Putamen (tissue), 1 donor: Measurements from ENCODE around the gene TUNAR.

Source experiments
- DNase-seq: peaks from one replicate; pipeline ENCODE4 v3.0.0-alpha.2; 2016; ENCODE audit warnings: low spot score

Gene TUNAR

GRCh38 chr14:95876761-95877538 lies at the start of gene TUNAR:
Gene TUNAR, plus strand, starts transcription at chr14:95876832.
- no peak for DNase-seq

- no peak for DNase-seq
Observed at GRCh38 chr14:95828649-95829265, 47.9 kb upstream of the TUNAR start.

GRCh38 chr14:95829321-95829720 lies 47.3 kb upstream of the TUNAR start:
- DNase-seq: no peak

- DNase-seq: no peak
Observed at GRCh38 chr14:95830386-95830785, 46.2 kb upstream of the TUNAR start.

- DNase-seq: no peak
Observed at GRCh38 chr14:95831041-95831440, 45.6 kb upstream of the TUNAR start.

- DNase-seq: no peak
Observed at GRCh38 chr14:95831468-95831867, 45.2 kb upstream of the TUNAR start.

GRCh38 chr14:95832012-95832411 lies 44.6 kb upstream of the TUNAR start:
- DNase-seq: no peak

GRCh38 chr14:95833429-95833828 lies 43.2 kb upstream of the TUNAR start:
- DNase-seq: peak; percentile 30

GRCh38 chr14:95834496-95834895 lies 42.1 kb upstream of the TUNAR start:
- DNase-seq: no peak

GRCh38 chr14:95835121-95835730 lies 41.4 kb upstream of the TUNAR start:
- DNase-seq: no peak

GRCh38 chr14:95838862-95839261 lies 37.8 kb upstream of the TUNAR start:
- no peak for DNase-seq

GRCh38 chr14:95840094-95840700 lies 36.4 kb upstream of the TUNAR start:
- no peak for DNase-seq

GRCh38 chr14:95841668-95842067 lies 35.0 kb upstream of the TUNAR start:
- DNase-seq: no peak

GRCh38 chr14:95849761-95850160 lies 26.9 kb upstream of the TUNAR start:
- no peak for DNase-seq

- DNase-seq: no peak
Observed at GRCh38 chr14:95850429-95850828, 26.2 kb upstream of the TUNAR start.

GRCh38 chr14:95855606-95856005 lies 21.0 kb upstream of the TUNAR start:
- no peak for DNase-seq

- DNase-seq: no peak
Observed at GRCh38 chr14:95857275-95857674, 19.4 kb upstream of the TUNAR start.

GRCh38 chr14:95858893-95859292 lies 17.7 kb upstream of the TUNAR start:
- DNase-seq: no peak

- no peak for DNase-seq
Observed at GRCh38 chr14:95862243-95862642, 14.4 kb upstream of the TUNAR start.

GRCh38 chr14:95863295-95863694 lies 13.3 kb upstream of the TUNAR start:
- DNase-seq: no peak

GRCh38 chr14:95869776-95870175 lies 6.9 kb upstream of the TUNAR start:
- DNase-seq: no peak

- no peak for DNase-seq
Observed at GRCh38 chr14:95870772-95871171, 5.9 kb upstream of the TUNAR start.

- no peak for DNase-seq
Observed at GRCh38 chr14:95871531-95871930, 5.1 kb upstream of the TUNAR start.
